ENCODE results near the gene SHROOM3.
A peak's percentile ranks its signal among the peaks of the same experiment; 100 is the strongest.

The SHROOM3 gene

DNA sequence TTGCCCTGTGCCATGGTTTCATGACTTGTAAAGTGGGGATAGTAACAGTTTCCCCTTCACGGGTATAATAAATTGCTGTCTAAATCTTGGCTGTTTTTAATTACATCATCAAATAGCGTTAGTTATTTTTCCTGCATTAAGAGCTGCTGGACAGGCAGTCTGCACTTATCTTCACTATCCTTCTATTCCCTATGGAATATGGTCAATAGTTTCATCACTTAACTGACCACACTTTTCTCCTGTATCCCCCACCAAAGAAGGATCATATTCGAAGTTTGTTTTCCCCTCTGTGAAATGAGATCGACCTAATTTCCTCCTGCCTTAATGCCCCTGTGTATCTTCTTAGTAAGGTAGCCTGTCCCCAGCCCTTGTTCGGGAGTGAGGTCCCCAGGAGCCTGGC, 133.2 kb downstream of the SHROOM3 start:
- DNase-seq (ENCODE audit: low read depth in 4 of 4, low spot score in 1 of 4) = no peak

DNA sequence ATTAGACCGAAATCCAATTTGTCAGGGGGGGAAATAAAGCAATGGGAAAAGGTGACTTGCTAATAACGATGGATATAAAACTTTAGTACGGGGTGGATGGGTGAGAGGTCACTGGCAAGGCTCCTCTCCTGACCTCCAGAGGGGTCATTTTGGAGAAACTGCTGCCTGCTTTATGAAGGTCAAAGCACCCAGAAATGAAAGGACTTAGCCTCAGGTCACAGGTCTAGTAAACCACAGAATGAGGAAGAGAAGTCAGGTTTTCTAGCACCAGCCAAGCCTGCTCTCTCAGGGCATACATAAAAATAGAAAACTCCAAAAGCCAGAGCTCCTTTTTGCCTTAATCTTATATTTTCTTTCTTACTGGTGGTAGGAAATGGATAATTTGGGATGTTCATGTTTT, 134.2 kb downstream of the SHROOM3 start:
- DNase-seq (ENCODE audit: low read depth in 4 of 4, low spot score in 1 of 4) = no peak

DNA sequence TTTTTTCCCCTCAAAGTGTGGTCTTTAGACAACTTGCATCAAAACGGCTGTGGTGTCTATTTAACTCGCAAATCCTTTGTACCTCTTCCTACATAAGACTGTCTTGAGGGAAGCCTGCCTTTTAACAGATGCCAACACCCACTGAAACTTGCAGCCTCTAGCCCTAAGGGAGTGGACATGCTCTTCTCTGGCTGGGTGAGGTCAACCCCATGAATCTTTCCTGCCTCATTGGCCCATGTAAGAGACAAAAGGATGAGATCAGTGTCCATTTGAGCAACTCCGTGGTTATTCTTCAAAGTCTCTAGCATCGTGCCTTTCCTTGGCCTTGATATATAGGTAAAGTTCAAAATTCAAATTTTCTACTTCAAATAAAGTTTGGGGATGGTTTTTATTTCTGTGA, 134.7 kb downstream of the SHROOM3 start:
- no peak for DNase-seq (ENCODE audit: low read depth in 4 of 4, low spot score in 1 of 4)

- no peak for DNase-seq (ENCODE audit: low read depth in 4 of 4, low spot score in 1 of 4)
Observed at GRCh38 chr4:76570141-76570973, 135.3 kb downstream of the SHROOM3 start.

DNA sequence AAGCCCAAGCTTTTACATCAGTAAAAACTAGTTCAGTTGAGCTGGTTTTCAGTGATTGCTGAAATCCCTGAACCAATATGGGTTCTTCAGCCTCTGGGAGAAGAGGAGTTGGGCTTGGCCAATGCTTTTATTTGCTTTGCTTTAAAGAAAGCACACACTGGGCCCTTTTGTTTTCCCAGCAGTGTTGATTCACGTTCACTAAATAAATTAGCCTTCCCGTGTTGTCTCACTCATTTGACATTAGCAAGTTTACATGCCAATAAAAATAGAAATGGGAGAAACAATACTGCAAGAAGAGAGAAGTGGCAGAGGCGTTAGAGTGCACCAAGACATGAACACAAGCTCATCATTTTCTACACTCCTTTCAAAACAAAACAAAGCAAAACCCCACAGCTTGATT, 136.2 kb downstream of the SHROOM3 start:
- no peak for DNase-seq (ENCODE audit: low read depth in 4 of 4, low spot score in 1 of 4)

GRCh38 chr4:76572224-76572623, 137.2 kb downstream of the SHROOM3 start:
- no peak for DNase-seq (ENCODE audit: low read depth in 4 of 4, low spot score in 1 of 4)

- no peak for DNase-seq (ENCODE audit: low read depth in 4 of 4, low spot score in 1 of 4)
Observed at GRCh38 chr4:76576824-76577223, 141.8 kb downstream of the SHROOM3 start.

DNA sequence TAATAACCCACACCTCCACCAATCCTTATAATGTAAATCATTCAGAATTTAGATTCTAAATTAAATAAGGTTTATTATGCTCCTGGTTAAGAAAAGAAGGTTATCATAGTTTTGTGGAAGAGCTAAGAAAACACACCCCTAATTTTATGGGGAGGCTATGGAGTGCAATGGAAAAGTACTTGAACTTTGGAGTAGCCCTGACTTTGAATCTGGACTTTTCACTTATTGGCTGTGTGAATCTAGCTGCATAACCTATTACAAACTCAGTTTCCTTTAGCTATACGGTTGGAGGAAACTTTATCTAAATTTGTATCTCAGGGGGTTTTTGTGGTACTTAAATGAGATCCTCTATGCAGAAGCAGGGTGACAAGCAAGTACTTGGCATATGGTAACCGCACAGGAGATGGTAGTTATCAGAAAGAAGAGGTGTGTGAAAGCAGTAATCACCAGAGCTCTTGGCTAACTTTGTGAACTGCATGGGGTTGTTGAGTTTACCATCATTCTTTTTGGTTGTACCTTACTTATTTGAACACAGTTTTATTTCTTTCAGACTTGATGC, 143.1 kb downstream of the SHROOM3 start:
- no peak for DNase-seq (ENCODE audit: low read depth in 4 of 4, low spot score in 1 of 4)

- DNase-seq (ENCODE audit: low read depth in 4 of 4, low spot score in 1 of 4) = no peak
Observed at GRCh38 chr4:76579596-76580375, 144.8 kb downstream of the SHROOM3 start.

- no peak for DNase-seq (ENCODE audit: low read depth in 4 of 4, low spot score in 1 of 4)
Observed at GRCh38 chr4:76581077-76581962, 146.3 kb downstream of the SHROOM3 start.

DNA sequence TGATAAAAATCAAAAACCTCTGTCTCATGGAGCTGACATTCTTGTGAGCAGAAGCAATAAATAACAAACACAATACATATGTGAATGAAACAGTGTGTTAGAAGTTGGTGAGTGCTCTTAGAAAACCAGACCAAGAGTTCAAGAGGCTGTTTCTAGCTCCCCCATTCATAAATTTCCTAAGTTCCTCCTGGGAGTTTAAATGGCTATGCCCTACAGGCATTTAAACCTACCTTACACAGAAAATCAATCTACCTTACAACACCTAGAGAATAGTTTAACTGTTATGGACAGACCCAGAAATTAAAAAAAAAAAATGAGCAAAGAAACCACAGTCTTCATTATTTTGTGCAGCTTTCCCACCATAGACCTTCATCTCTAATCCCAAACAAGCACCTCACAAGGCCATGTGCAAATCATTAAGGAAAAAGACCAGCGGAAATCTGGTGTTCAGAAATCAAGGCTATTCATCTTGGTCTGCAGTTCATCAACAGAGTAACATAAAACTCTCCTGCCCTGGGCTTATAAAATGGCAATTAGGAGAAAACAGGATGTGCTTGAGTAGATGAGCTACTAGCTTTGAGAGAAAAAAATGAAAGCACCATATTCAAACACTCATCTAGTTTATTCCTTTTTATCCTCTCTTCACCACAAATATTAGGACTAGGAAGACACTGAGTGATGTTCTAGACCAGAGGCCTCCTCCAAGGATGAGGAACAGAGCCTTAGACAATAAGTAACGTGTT, 147.2 kb downstream of the SHROOM3 start:
- no peak for DNase-seq (ENCODE audit: low read depth in 4 of 4, low spot score in 1 of 4)

- DNase-seq (ENCODE audit: low read depth in 4 of 4, low spot score in 1 of 4) = no peak
Observed at GRCh38 chr4:76582817-76583087, 147.7 kb downstream of the SHROOM3 start.

- DNase-seq (ENCODE audit: low read depth in 4 of 4, low spot score in 1 of 4) = no peak
Observed at GRCh38 chr4:76584241-76585152, 149.5 kb downstream of the SHROOM3 start.

- DNase-seq (ENCODE audit: low read depth in 4 of 4, low spot score in 1 of 4) = no peak
Observed at GRCh38 chr4:76585272-76585671, 150.2 kb downstream of the SHROOM3 start.

GRCh38 chr4:76585897-76586360, 150.9 kb downstream of the SHROOM3 start:
- DNase-seq (ENCODE audit: low read depth in 4 of 4, low spot score in 1 of 4) = peak in 1 of 4 experiments; percentile 1

GRCh38 chr4:76588274-76588673, 153.2 kb downstream of the SHROOM3 start:
- no peak for DNase-seq (ENCODE audit: low read depth in 4 of 4, low spot score in 1 of 4)

GRCh38 chr4:76589402-76589801, 154.4 kb downstream of the SHROOM3 start:
- no peak for DNase-seq (ENCODE audit: low read depth in 4 of 4, low spot score in 1 of 4)

GRCh38 chr4:76589872-76590797, 155.1 kb downstream of the SHROOM3 start:
- no peak for DNase-seq (ENCODE audit: low read depth in 4 of 4, low spot score in 1 of 4)
